Fibroblast of lung (primary cell): ENCODE data around the gene LGR6. TPM values are rescaled to one million over a fixed set of nuclear protein-coding genes. Genes with fewer than 3 reads are reported as not detected.

ENCODE experiments used
- DNase-seq, 2 donors: peaks; one replicate each; pipeline versions ENCODE4 v3.0.0 to v3.0.0-alpha.2; 2010; ENCODE audit warnings: low read depth in 2 of 2
- H2AFZ ChIP-seq: 2 replicates; pipeline ENCODE4 v1.5.1; 2012; ENCODE audit warnings: low read length, control low read depth, inconsistent platforms
- H3K27ac ChIP-seq: 2 replicates; pipeline ENCODE4 v1.5.1; 2011; ENCODE audit warnings: low read length, control low read depth; ENCODE audit not compliant: insufficient read depth
- H3K27me3 ChIP-seq: 2 replicates; pipeline ENCODE4 v1.5.1; 2011; ENCODE audit warnings: mild to moderate bottlenecking, low read length; ENCODE audit not compliant: control insufficient read depth, insufficient read depth
- H3K36me3 ChIP-seq: 2 replicates; pipeline ENCODE4 v1.5.1; 2011; ENCODE audit warnings: low read length; ENCODE audit not compliant: control insufficient read depth, insufficient read depth
- H3K4me1 ChIP-seq: 2 replicates; pipeline ENCODE4 v1.5.1; 2011; ENCODE audit warnings: low read length; ENCODE audit not compliant: control insufficient read depth, insufficient read depth; ENCODE audit errors: extremely low read depth
- H3K4me2 ChIP-seq: 2 replicates; pipeline ENCODE4 v1.5.1; 2011; ENCODE audit warnings: low read length, control low read depth; ENCODE audit not compliant: insufficient read depth; ENCODE audit errors: extremely low read depth
- H3K4me3 ChIP-seq, 4 experiments: fragments of 200-600 bp in 1 of 4; sonication (generic) in 1 of 4; replicated peaks in 1 of 4; 2 replicates each; pipeline ENCODE4 v1.5.1; 2011 to 2016; ENCODE audit warnings: low read length in 4 of 4, low read depth in 3 of 4, mild to moderate bottlenecking in 3 of 4, control low read depth in 2 of 4, inconsistent platforms in 1 of 4, mixed read lengths in 1 of 4; ENCODE audit not compliant: insufficient read depth in 1 of 4; ENCODE audit errors: control extremely low read depth in 1 of 4
- H3K79me2 ChIP-seq: 2 replicates; pipeline ENCODE4 v1.5.1; 2012; ENCODE audit warnings: mild to moderate bottlenecking, low read length, inconsistent platforms; ENCODE audit not compliant: control insufficient read depth, insufficient read depth
- H3K9ac ChIP-seq: 2 replicates; pipeline ENCODE4 v1.5.1; 2011; ENCODE audit warnings: mild to moderate bottlenecking, low read length, control low read depth; ENCODE audit not compliant: insufficient read depth
- H3K9me3 ChIP-seq: 2 replicates; pipeline ENCODE4 v1.5.1; 2012; ENCODE audit warnings: low read depth, low read length; ENCODE audit not compliant: control insufficient read depth, insufficient read depth
- H4K20me1 ChIP-seq: 2 replicates; pipeline ENCODE4 v1.5.1; 2011; ENCODE audit warnings: low read length; ENCODE audit not compliant: control insufficient read depth, insufficient read depth; ENCODE audit errors: extremely low read depth
- CTCF ChIP-seq, 2 donors: IDR thresholded peaks in 1 of 2; conservative IDR thresholded peaks in 1 of 2; 1 replicate in 1 of 2; 2 replicates in 1 of 2; pipeline ENCODE4 v1.5.1; 2011 to 2012; ENCODE audit warnings: low read length in 2 of 2, control low read depth in 1 of 2, inconsistent platforms in 1 of 2, low read depth in 1 of 2, mild to moderate bottlenecking in 1 of 2
- EZH2 ChIP-seq: IDR thresholded peaks from 2 replicates; pipeline ENCODE4 v1.5.1; 2012; ENCODE audit warnings: low read length, control low read depth, mild to moderate bottlenecking; ENCODE audit errors: missing control alignments
- polyA plus RNA-seq, 2 donors: library from polyadenylated mRNA; depleted of rRNA in 1 of 2; stranded (reverse) in 1 of 2; unstranded in 1 of 2; fragments of >200 nt; gene quantifications; 2 replicates each; pipeline ENCODE4 v1.2.1, GENCODE V29; 2011 to 2012; ENCODE audit warnings: missing spikeins in 1 of 2
- total RNA-seq: library from RNA; depleted of rRNA; stranded (reverse); fragments of >200 nt; gene quantifications from 2 replicates; pipeline ENCODE4 v1.2.1, GENCODE V29; 2014

The LGR6 gene
- total and polyA plus RNA-seq, 2 donors (not counting 1 experiment from before 2014, with no cell fraction given) = 0.02 TPM; not detected in 1

GRCh38 chr1:202217951-202218350 lies 24.4 kb downstream of the LGR6 start:
- Histone ChIP-seq H2AFZ (no peak overlapping the region), H3K4me2 (no peak overlapping the region), H3K4me1 (no peaks in the 10 kb centered on the region), H3K27ac (no peak overlapping the region), H3K36me3 (no peaks in the 10 kb centered on the region), H3K4me3 (no peak overlapping the region), H3K79me2 (no peaks in the 10 kb centered on the region), H4K20me1 (no peaks in the 10 kb centered on the region), H3K27me3 (peaks cover 45% of the 10 kb centered on the region), H3K9me3 (no peaks in the 10 kb centered on the region), H3K9ac (no peak overlapping the region)
- no peak for TF ChIP-seq EZH2
- no peak for TF ChIP-seq CTCF (conservative IDR thresholded peaks at IDR 0.05 in 1 of 2, IDR thresholded peaks at IDR 0.05 in 1 of 2; ENCODE audit: low read depth in 1 of 2, low read length in 2 of 2)
- DNase-seq = no peak

GRCh38 chr1:202220733-202221132 lies 27.1 kb downstream of the LGR6 start:
- H3K4me3 ChIP-seq = no peak overlapping the region
- H3K9me3 ChIP-seq = no peaks in the 10 kb centered on the region
- H2AFZ ChIP-seq = no peak overlapping the region
- H3K79me2 ChIP-seq = no peaks in the 10 kb centered on the region
- H4K20me1 ChIP-seq = no peaks in the 10 kb centered on the region
- DNase-seq = no peak
- H3K4me1 ChIP-seq = no peaks in the 10 kb centered on the region
- no peaks in the 10 kb centered on the region for H3K36me3 ChIP-seq
- H3K4me2 ChIP-seq = no peak overlapping the region
- peaks cover 24% of the 10 kb centered on the region for H3K27me3 ChIP-seq
- TF ChIP-seq CTCF (conservative IDR thresholded peaks at IDR 0.05 in 1 of 2, IDR thresholded peaks at IDR 0.05 in 1 of 2; ENCODE audit: low read depth in 1 of 2, low read length in 2 of 2) = no peak
- TF ChIP-seq EZH2 = no peak
- H3K9ac ChIP-seq = no peak overlapping the region
- no peak overlapping the region for H3K27ac ChIP-seq

- peaks cover 26% of the 10 kb centered on the region for H3K27me3 ChIP-seq
- no peaks in the 10 kb centered on the region for H3K79me2 ChIP-seq
- H3K9ac ChIP-seq = no peak overlapping the region
- no peak for DNase-seq
- no peaks in the 10 kb centered on the region for H4K20me1 ChIP-seq
- H3K4me1 ChIP-seq = no peaks in the 10 kb centered on the region
- H3K4me3 ChIP-seq = no peak overlapping the region
- H3K27ac ChIP-seq = no peak overlapping the region
- no peak overlapping the region for H3K4me2 ChIP-seq
- TF ChIP-seq CTCF (conservative IDR thresholded peaks at IDR 0.05 in 1 of 2, IDR thresholded peaks at IDR 0.05 in 1 of 2; ENCODE audit: low read depth in 1 of 2, low read length in 2 of 2) (no peak), EZH2 (no peak)
- H2AFZ ChIP-seq = no peak overlapping the region
- H3K36me3 ChIP-seq = no peaks in the 10 kb centered on the region
- no peaks in the 10 kb centered on the region for H3K9me3 ChIP-seq
Observed at GRCh38 chr1:202221911-202222909, 28.6 kb downstream of the LGR6 start.
